NCI-H128 (cell line): ENCODE results near the gene HDAC4.

Experiments
- DNase-seq: peaks from one replicate; lab custom pipeline; 2025; ENCODE audit not compliant: unreplicated experiment; lab: John Stamatoyannopoulos, UW

Gene HDAC4

GRCh38 chr2:239271882-239272281, 128.9 kb downstream of the HDAC4 start:
- no peak for DNase-seq

- no peak for DNase-seq
Observed at GRCh38 chr2:239271471-239271870, 129.3 kb downstream of the HDAC4 start.

GRCh38 chr2:239269916-239270315, 130.9 kb downstream of the HDAC4 start:
- no peak for DNase-seq

GRCh38 chr2:239269173-239269885, 131.5 kb downstream of the HDAC4 start:
- DNase-seq: no peak

DNA sequence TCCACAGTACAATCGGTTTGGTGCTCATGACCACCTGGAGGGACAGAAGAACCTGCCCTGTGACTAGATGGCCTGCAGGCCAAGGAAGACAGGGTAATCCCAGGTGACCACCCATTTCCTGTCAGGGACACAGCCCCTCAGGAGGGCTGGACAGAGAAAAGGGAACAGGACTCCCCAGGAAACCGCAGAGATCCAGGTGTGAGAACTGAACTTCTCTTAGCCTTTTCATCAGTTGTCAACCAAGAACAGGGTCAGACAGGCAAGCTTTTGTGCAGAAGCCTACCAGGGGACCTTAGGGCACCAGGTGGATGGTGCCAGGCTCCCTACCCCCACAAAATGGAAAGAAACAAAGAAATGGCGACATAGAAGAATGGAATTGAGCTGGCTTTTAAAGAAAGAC, 132.3 kb downstream of the HDAC4 start:
- DNase-seq: no peak

DNA sequence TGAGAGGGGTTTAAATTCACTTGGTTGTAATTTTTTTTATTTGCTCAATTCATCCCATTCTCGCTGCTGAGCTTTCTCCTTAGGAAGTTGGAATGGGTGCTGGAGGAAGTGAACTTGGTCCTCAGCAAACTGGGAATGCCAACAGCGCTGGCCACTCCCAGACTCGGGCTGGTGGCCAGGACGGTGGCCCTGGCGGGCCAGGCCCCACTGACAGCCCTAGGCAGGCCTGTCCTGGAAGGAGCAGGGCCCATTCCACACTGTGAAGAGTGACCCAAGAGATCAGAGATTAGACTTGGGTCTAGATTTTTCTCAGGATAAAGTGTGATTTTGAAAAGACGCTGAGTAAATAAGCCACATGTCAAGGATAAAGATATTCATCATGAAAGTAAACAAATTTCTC, 132.7 kb downstream of the HDAC4 start:
- DNase-seq: no peak

- DNase-seq: no peak
Observed at GRCh38 chr2:239267288-239267951, 133.4 kb downstream of the HDAC4 start.

DNA sequence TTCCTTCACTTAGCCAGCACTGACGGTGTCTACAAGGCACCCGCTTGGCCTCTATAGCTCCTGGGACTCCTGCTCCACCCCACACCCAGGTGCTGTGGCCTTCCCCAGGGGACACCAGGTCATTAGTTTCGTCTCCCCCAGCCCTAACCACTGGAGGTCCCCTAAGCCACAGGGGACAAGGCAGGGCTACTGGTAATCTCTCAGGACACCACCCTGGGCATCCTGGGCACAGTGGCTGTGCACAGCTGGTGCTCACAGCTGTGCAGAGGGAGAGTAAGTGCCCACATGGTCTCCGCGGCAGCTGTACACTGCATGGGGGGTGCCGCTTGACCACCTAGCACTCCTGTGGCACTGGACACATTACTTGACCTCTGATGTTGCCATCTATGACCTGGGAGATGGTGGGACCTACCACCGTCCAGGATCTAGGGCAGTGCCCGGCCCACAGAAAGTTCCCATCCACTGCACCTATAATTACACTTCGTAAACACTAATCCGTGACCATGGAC, 134.0 kb downstream of the HDAC4 start:
- DNase-seq: no peak

- DNase-seq: no peak
Observed at GRCh38 chr2:239266434-239266766, 134.4 kb downstream of the HDAC4 start.

- DNase-seq: no peak
Observed at GRCh38 chr2:239265681-239266433, 135.0 kb downstream of the HDAC4 start.

GRCh38 chr2:239264838-239265651, 135.8 kb downstream of the HDAC4 start:
- no peak for DNase-seq

GRCh38 chr2:239264492-239264837, 136.4 kb downstream of the HDAC4 start:
- no peak for DNase-seq

DNA sequence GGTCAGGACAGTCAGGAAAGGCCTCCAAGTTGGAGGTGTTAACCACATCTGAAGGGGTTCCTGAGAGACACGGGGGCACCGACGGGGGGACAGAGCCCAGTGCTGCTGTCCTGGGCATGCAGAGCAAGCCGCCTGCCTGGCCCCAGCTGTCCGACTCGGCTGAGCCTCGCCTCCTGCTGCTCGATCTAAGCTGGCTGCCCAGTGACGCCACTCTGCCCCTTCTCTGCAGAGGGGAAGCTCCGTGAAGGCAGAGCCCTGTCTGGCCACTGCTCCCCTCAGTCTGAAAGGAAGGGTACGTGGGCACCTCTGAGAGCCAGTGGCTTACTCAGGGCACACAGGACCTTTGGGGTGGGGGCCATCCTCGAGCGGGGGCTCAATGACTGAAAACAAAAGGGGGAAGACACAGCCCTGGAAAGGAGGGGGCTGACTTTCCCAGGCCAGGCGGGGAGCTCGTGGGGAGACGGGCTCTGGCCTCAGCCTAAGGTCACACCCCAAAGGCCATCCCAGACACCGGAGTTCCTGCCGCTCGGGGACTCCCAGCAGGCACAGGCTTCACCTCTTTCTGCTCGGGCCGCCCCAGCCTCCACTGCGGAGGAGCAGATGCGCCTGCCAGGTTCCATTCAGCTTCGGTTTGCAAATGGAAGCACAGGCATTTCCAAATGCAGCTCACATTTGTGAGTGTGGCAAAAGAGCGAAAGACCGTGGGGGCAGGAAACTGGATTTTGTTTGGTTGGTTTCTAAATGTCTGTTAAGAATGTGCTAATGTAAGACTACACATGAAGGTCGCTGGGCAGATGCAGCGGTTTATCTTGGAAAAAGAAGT, 136.9 kb downstream of the HDAC4 start:
- DNase-seq: no peak

DNA sequence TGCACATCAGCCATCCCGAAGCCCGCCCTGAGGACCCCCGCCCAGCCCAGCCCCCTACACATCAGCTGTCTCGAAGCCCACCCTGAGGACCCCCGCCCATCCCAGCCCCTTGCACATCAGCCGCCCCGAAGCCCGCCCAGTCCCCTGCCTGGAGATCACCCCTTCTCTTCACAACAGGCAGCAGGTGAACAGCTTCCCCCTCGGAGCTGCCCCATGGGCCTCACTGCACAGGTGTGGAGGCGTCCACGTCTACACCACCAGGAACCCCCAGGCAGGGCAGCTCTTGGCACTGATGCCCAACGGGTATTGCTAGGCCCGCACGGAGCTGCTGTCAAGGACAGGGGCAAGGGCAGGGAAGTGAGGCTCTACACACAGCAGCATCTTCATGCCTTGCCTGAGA, 137.6 kb downstream of the HDAC4 start:
- no peak for DNase-seq

GRCh38 chr2:239262484-239263230, 138.2 kb downstream of the HDAC4 start:
- no peak for DNase-seq

DNA sequence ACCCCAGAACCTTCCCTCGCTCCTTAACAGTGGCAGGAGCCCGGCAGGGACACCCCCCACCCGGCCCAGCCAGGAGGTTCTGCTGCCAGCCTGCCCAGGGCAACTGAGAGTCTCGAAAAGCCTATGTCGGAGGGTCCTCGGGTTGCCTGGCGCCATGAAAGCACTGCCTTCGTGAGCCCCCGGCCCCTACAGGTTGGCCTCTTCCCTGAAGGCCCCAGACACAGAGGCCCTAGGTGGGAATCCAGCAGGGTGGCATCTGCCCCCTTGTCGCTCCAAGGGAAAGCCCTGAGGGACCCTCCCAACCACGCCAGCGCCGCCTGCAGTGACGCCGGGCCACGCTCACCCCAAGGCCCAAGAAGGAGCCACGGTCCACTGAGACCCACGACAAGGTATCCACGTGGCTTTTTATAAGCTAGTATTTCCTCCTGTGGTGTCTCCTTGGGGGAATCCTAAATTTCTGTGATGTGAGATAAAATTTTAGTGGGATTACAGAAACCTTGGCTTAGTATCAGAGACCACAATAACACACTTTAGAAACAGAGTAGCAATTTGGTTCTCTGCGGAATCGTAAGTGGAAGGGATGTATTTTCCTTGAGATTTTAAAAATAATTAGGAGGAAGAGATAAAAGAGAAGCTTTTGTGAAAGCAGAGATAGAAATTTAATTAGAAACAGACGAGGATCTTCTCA, 138.9 kb downstream of the HDAC4 start:
- no peak for DNase-seq

- DNase-seq: no peak
Observed at GRCh38 chr2:239261356-239261755, 139.5 kb downstream of the HDAC4 start.

GRCh38 chr2:239260546-239261327, 140.1 kb downstream of the HDAC4 start:
- no peak for DNase-seq
